IMR-90 (cell line): ENCODE data around the gene PIGN. TPM values are rescaled to one million over a fixed set of nuclear protein-coding genes. Genes with fewer than 3 reads are reported as not detected.

Experiments used
- ATAC-seq: fragments of 200-7000 bp; cut with Tn5 transposase; 2 replicates; pipeline ENCODE4 v1.9.1; 2020; ENCODE audit warnings: low read depth, mild to moderate bottlenecking, moderate library complexity
- BruUV-seq: library from RNA; stranded (reverse); fragments of 400-500 nt; replicated peaks from 2 replicates; lab custom pipeline; 2021; lab: Mats Ljungman, UMichigan
- CTCF ChIA-PET: fragments of 300-600 bp; formaldehyde crosslinking; extraction: SDS; loops from one replicate; lab custom pipeline; 2021; ENCODE audit warnings: antibody characterized with exemption; lab: Yijun Ruan, JAX
- POLR2A ChIA-PET: fragments of 300-600 bp; sonication (Branson Sonifier 250); formaldehyde crosslinking; loops from one replicate; lab custom pipeline; 2022; ENCODE audit warnings: antibody characterized with exemption; ENCODE audit not compliant: unreplicated experiment; lab: Charles Lee
- DNase-seq: peaks from one replicate; pipeline ENCODE4 v3.0.0; 2013
- H2AFZ ChIP-seq: replicated peaks from 2 replicates; pipeline ENCODE3; 2013; ENCODE audit warnings: low read length, mild to moderate bottlenecking; ENCODE audit not compliant: poor library complexity
- H2AK5ac ChIP-seq: 2 replicates; pipeline ENCODE4 v1.6.1; 2013; ENCODE audit warnings: low read depth, low read length, inconsistent platforms
- H2AK9ac ChIP-seq: replicated peaks from 2 replicates; pipeline ENCODE3; 2013; ENCODE audit warnings: mild to moderate bottlenecking, low read depth, low read length, moderate library complexity; ENCODE audit not compliant: poor library complexity
- H2BK120ac ChIP-seq: 2 replicates; pipeline ENCODE4 v1.6.1; 2013; ENCODE audit warnings: low read depth, low read length, inconsistent platforms
- H2BK15ac ChIP-seq: 3 replicates; pipeline ENCODE4 v1.6.1; 2013; ENCODE audit warnings: low read depth, low read length, inconsistent platforms
- H2BK20ac ChIP-seq: 2 replicates; pipeline ENCODE4 v1.6.1; 2013; ENCODE audit warnings: low read depth, mild to moderate bottlenecking, inconsistent platforms, low read length, moderate library complexity
- H2BK5ac ChIP-seq: 2 replicates; pipeline ENCODE4 v1.6.1; 2013; ENCODE audit warnings: mild to moderate bottlenecking, low read depth, low read length, inconsistent platforms; ENCODE audit not compliant: poor library complexity, severe bottlenecking
- H3K14ac ChIP-seq: replicated peaks from 2 replicates; pipeline ENCODE4 v1.6.1; 2013; ENCODE audit warnings: low read depth, low read length, inconsistent platforms
- H3K18ac ChIP-seq: 2 replicates; pipeline ENCODE4 v1.6.1; 2013; ENCODE audit warnings: low read depth, low read length, control low read depth
- H3K23ac ChIP-seq: 2 replicates; pipeline ENCODE4 v1.6.1; 2013; ENCODE audit warnings: low read depth, low read length, inconsistent platforms
- H3K27ac ChIP-seq: 2 replicates; pipeline ENCODE4 v1.5.1; 2013; ENCODE audit warnings: mild to moderate bottlenecking, control low read depth, low read length; ENCODE audit not compliant: insufficient read depth
- H3K27me3 ChIP-seq: 2 replicates; pipeline ENCODE4 v1.6.1; 2013; ENCODE audit warnings: low read length; ENCODE audit not compliant: control insufficient read depth, insufficient read depth
- H3K36me3 ChIP-seq: 2 replicates; pipeline ENCODE4 v1.6.1; 2013; ENCODE audit warnings: low read length, mixed read lengths; ENCODE audit not compliant: control insufficient read depth, insufficient read depth
- H3K4ac ChIP-seq: 2 replicates; pipeline ENCODE4 v1.6.1; 2013; ENCODE audit warnings: low read depth, low read length, inconsistent platforms
- H3K4me1 ChIP-seq: 2 replicates; pipeline ENCODE4 v1.6.1; 2013; ENCODE audit warnings: low read length, mixed read lengths; ENCODE audit not compliant: control insufficient read depth, insufficient read depth
- H3K4me2 ChIP-seq: 2 replicates; pipeline ENCODE4 v1.6.1; 2013; ENCODE audit warnings: low read depth, mild to moderate bottlenecking, control low read depth, low read length, moderate library complexity
- H3K4me3 ChIP-seq: 2 replicates; pipeline ENCODE4 v1.5.1; 2013; ENCODE audit warnings: low read depth, mild to moderate bottlenecking, control low read depth, low read length, moderate library complexity; ENCODE audit not compliant: insufficient read depth
- H3K56ac ChIP-seq: 2 replicates; pipeline ENCODE4 v1.6.1; 2013; ENCODE audit warnings: low read length, inconsistent platforms; ENCODE audit not compliant: insufficient read depth; ENCODE audit errors: extremely low read depth
- H3K79me1 ChIP-seq, 2 experiments: 2 replicates each; pipeline ENCODE4 v1.6.1; 2013; ENCODE audit warnings: low read length in 2 of 2, inconsistent platforms in 1 of 2, low read depth in 1 of 2
- H3K9ac ChIP-seq: 2 replicates; pipeline ENCODE4 v1.6.1; 2013; ENCODE audit warnings: low read depth, low read length, control low read depth
- H3K9me1 ChIP-seq: 2 replicates; pipeline ENCODE4 v1.6.1; 2013; ENCODE audit warnings: low read length, inconsistent platforms; ENCODE audit not compliant: insufficient read depth
- H3K9me3 ChIP-seq: 2 replicates; pipeline ENCODE4 v1.6.1; 2013; ENCODE audit warnings: low read length; ENCODE audit not compliant: control insufficient read depth, insufficient read depth
- H4K20me1 ChIP-seq: 2 replicates; pipeline ENCODE4 v1.6.1; 2013; ENCODE audit warnings: low read length, inconsistent platforms; ENCODE audit not compliant: insufficient read depth
- H4K5ac ChIP-seq: 2 replicates; pipeline ENCODE4 v1.6.1; 2013; ENCODE audit warnings: mild to moderate bottlenecking, low read depth, low read length, control low read depth
- H4K8ac ChIP-seq, 2 experiments: 2 replicates each; pipeline ENCODE4 v1.6.1; 2013; ENCODE audit warnings: low read depth in 2 of 2, low read length in 2 of 2, control low read depth in 1 of 2, inconsistent platforms in 1 of 2
- H4K91ac ChIP-seq: 2 replicates; pipeline ENCODE4 v1.6.1; 2013; ENCODE audit warnings: low read depth, low read length, inconsistent platforms; ENCODE audit not compliant: insufficient read depth
- MAFK ChIP-seq: IDR thresholded peaks from 2 replicates; pipeline ENCODE4 v1.6.1; 2012; ENCODE audit warnings: low read depth, low read length, improper control_type of control experiment
- RCOR1 ChIP-seq: IDR thresholded peaks from 2 replicates; pipeline ENCODE4 v1.6.1; 2012; ENCODE audit warnings: mild to moderate bottlenecking, low read length, improper control_type of control experiment; ENCODE audit not compliant: insufficient replicate concordance
- SMC3 ChIP-seq: fragments of 150-350 bp; IDR thresholded peaks from 2 replicates; pipeline ENCODE4 v1.6.1; 2016; ENCODE audit warnings: low read depth, mild to moderate bottlenecking, antibody characterized with exemption, low read length, moderate library complexity
- WGBS, 2 experiments: methylation state at CpG; one replicate each; pipeline versions ENCODE4 v1.1.5 to v1.1.7; 2013; ENCODE audit warnings: missing lambda C conversion rate in 2 of 2; ENCODE audit not compliant: insufficient read length in 1 of 2; ENCODE audit errors: extremely low coverage in 2 of 2; 5-methylcytosine and 5-hydroxymethylcytosine counted together
- dilution Hi-C: fragments of 300-500 bp; cut with HindIII; formaldehyde crosslinking; loops from one replicate; pipeline ENCODE4 v1.14.3; 2018; ENCODE audit warnings: low sequenced_read_pairs; ENCODE audit not compliant: unreplicated experiment
- in situ Hi-C: fragments of 300-500 bp; cut with MboI; formaldehyde crosslinking; loops from 3 replicates; pipeline ENCODE4 v1.14.3; 2019; ENCODE audit warnings: low sequenced_read_pairs, inconsistent platforms, mixed read lengths
- intact Hi-C: fragments of 100-400 bp; cut with micrococcal nuclease; formaldehyde crosslinking; loops from 2 replicates; pipeline ENCODE4 v1.10.0; 2022
- polyA plus RNA-seq, 3 experiments: library from polyadenylated mRNA; depleted of rRNA; stranded (reverse); fragments of >200 nt; gene quantifications; 2 replicates each; pipeline ENCODE4 v1.2.3, GENCODE V29; 2012; ENCODE audit warnings: low replicate concordance in 1 of 3
- total RNA-seq: library from RNA; depleted of rRNA; stranded (reverse); fragments of >200 nt; gene quantifications from 2 replicates; pipeline ENCODE4 v1.2.3, GENCODE V29; 2012

Gene PIGN
- total and polyA plus RNA-seq, 2 of the 4 experiments (the other 2 are of a cell fraction): 9.0 to 17.9 TPM

- no peak overlapping the region for H4K91ac ChIP-seq
- POLR2A ChIA-PET: no interaction called here
- dilution Hi-C loops: no loop called here
Measured at GRCh38 chr18:62028715-62029114, 158.1 kb downstream of the PIGN start.

More at GRCh38 chr18:62028715-62029114, 158.1 kb downstream of the PIGN start:
- Histone ChIP-seq H3K27me3 (no peaks in the 10 kb centered on the region), H3K23ac (no peak overlapping the region), H4K5ac (no peak overlapping the region), H3K9me1 (no peaks in the 10 kb centered on the region; the same call in 1 of the 2 replicates), H3K4me1 (peaks cover 9% of the 10 kb centered on the region), H3K9me3 (0 out of 2 replicates have a peak, but pooled peaks cover 2% of the 10 kb centered on the region), H4K8ac (no peak overlapping the region), H3K4ac (no peak overlapping the region), H2BK20ac (no peak overlapping the region), H3K4me3 (no peak overlapping the region), H2BK15ac (no peak overlapping the region), H3K18ac (no peak overlapping the region), H4K20me1 (no peaks in the 10 kb centered on the region), H2AK5ac (no peak overlapping the region), H3K36me3 (no peaks in the 10 kb centered on the region), H3K9ac (no peak overlapping the region), H3K27ac (no peak overlapping the region), H2BK120ac (no peak overlapping the region), H3K79me1 (no peaks in the 10 kb centered on the region), H2BK5ac (no peak overlapping the region), H3K56ac (no peak overlapping the region), H3K14ac (no peak overlapping the region), H3K4me2 (no peak overlapping the region), H2AK9ac (no peak overlapping the region), H2AFZ (no peak overlapping the region)
- in situ Hi-C loops (no loop called here), intact Hi-C loops (loop anchor here (10.0 kb wide), 1 partner anchor 496 kb away; the partner anchor contains the start of gene ZCCHC2)
- CTCF ChIA-PET: interaction anchor here (0.6 kb wide), 1 partner anchor 319 kb away, joined by 3 read pairs; no protein-coding TSS in a partner anchor
- no peak for DNase-seq
- TF ChIP-seq RCOR1: no peak
- TF ChIP-seq SMC3: no peak
- no peak for TF ChIP-seq MAFK
- WGBS, 2 experiments: no CpG with 5 or more reads among the region's 2 CpGs
- BruUV-seq: no TSS peak
- no peak for ATAC-seq
